Activated B cell treated with CpG ODN at 0.5 μM for 24 hours (primary cell): Measurements from ENCODE around the gene MYO16. TPM values are rescaled to one million over a fixed set of nuclear protein-coding genes. Genes with fewer than 3 reads are reported as not detected.

Experiments
- ATAC-seq: fragments of 200-7000 bp; cut with Tn5 transposase; one replicate; pipeline ENCODE4 v1.10.0; 2021; ENCODE audit warnings: low read depth, mild to moderate bottlenecking, moderate library complexity
- CTCF ChIA-PET: fragments of 350-600 bp; sonication (Branson Sonifier 250); formaldehyde crosslinking; loops from one replicate; lab custom pipeline; 2021; ENCODE audit warnings: antibody characterized with exemption; lab: Charles Lee
- POLR2A ChIA-PET: fragments of 350-600 bp; sonication (Branson Sonifier 250); formaldehyde crosslinking; loops from one replicate; lab custom pipeline; 2021; ENCODE audit warnings: antibody characterized with exemption; lab: Charles Lee
- DNase-seq: peaks from one replicate; pipeline ENCODE4 v3.0.0; 2022
- H3K27ac Mint-ChIP-seq: one replicate; pipeline ENCODE4 v1.8.0; 2020; ENCODE audit warnings: mixed read lengths
- H3K27me3 Mint-ChIP-seq: one replicate; pipeline ENCODE4 v1.8.0; 2021; ENCODE audit warnings: mixed read lengths
- H3K36me3 Mint-ChIP-seq: one replicate; pipeline ENCODE4 v1.8.0; 2021; ENCODE audit warnings: low read depth, mixed read lengths
- H3K4me1 Mint-ChIP-seq: one replicate; pipeline ENCODE4 v1.8.0; 2021; ENCODE audit warnings: mixed read lengths
- H3K4me3 Mint-ChIP-seq: one replicate; pipeline ENCODE4 v1.8.0; 2020; ENCODE audit warnings: mild to moderate bottlenecking, mixed read lengths
- H3K9me3 Mint-ChIP-seq: one replicate; pipeline ENCODE4 v1.8.0; 2020; ENCODE audit warnings: mixed read lengths
- intact Hi-C: fragments of 100-400 bp; cut with micrococcal nuclease; formaldehyde crosslinking; loops from one replicate; pipeline ENCODE4 v1.15.1; 2024
- total RNA-seq: library from RNA; stranded (reverse); gene quantifications from 2 replicates; pipeline ENCODE4 v1.2.3, GENCODE V29; 2022
- TF ChIP-seq, protein P1 (sequence below): fragments of 200-600 bp; IDR thresholded peaks from one replicate; pipeline ENCODE4 v1.8.0; 2022; ENCODE audit warnings: antibody characterized with exemption, mild to moderate bottlenecking

Gene MYO16
- total RNA-seq, 1 donor from 2014 or later: not detected

DNA sequence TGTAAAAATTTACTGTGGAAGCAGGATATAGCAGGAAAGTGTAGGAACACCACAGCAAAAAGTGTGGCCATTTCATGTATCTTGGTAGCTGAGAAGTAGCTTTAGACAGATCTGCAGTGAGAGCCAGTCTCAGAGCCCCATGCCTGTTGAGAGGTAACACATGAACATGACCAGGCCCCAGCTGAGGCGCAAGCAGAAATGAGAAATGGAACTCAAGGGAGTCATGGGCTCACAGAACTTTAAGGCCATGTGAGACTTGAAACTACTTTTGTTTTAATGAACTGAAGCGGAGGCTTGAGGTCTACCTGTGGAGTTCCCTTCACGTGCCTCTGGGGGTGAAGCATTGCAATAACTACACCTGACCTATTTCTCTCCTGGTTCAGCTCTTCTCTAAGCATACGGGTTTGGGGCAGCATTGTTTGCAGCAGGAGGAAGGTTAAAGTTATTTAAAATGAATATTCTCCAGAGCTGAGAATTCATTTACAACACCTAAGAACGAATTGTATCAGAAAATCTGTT, 3.3 kb downstream of the MYO16 start:
- no peak for ATAC-seq
- H3K4me1 Mint-ChIP-seq: no peaks in the 10 kb centered on the region
- TF ChIP-seq, protein P1, sequence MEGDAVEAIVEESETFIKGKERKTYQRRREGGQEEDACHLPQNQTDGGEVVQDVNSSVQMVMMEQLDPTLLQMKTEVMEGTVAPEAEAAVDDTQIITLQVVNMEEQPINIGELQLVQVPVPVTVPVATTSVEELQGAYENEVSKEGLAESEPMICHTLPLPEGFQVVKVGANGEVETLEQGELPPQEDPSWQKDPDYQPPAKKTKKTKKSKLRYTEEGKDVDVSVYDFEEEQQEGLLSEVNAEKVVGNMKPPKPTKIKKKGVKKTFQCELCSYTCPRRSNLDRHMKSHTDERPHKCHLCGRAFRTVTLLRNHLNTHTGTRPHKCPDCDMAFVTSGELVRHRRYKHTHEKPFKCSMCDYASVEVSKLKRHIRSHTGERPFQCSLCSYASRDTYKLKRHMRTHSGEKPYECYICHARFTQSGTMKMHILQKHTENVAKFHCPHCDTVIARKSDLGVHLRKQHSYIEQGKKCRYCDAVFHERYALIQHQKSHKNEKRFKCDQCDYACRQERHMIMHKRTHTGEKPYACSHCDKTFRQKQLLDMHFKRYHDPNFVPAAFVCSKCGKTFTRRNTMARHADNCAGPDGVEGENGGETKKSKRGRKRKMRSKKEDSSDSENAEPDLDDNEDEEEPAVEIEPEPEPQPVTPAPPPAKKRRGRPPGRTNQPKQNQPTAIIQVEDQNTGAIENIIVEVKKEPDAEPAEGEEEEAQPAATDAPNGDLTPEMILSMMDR: no peak
- no peaks in the 10 kb centered on the region for H3K36me3 Mint-ChIP-seq
- H3K27me3 Mint-ChIP-seq: no peaks in the 10 kb centered on the region
- DNase-seq: no peak
- H3K27ac Mint-ChIP-seq: no peak overlapping the region
- H3K4me3 Mint-ChIP-seq: no peak overlapping the region
- POLR2A ChIA-PET: no interaction called here
- intact Hi-C loops: no loop called here
- CTCF ChIA-PET: no interaction called here
- H3K9me3 Mint-ChIP-seq: peaks cover 2% of the 10 kb centered on the region

DNA sequence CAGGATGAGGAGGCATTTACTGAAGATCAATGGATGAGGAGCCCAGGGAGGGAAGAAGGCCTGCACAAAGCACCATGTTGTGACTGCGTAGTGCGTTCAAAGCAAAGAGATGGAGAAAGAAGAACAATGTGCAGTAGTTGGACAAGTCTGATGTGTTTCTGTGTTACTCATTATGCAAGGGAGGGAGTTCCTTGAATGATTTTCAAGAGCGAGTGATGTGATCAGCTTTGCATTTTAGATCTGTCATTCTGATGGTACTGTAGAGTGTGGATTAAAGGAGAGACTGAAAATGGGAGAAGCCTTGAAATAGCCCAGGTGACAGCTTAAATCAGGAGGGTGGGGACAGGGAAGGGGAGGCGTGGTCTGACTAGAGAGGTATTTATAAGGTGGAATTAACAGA, 9.5 kb downstream of the MYO16 start:
- intact Hi-C loops: no loop called here
- no peak overlapping the region for H3K27ac Mint-ChIP-seq
- POLR2A ChIA-PET: no interaction called here
- CTCF ChIA-PET: no interaction called here
- TF ChIP-seq, protein P1: no peak
- DNase-seq: no peak
- H3K9me3 Mint-ChIP-seq: peaks cover 2% of the 10 kb centered on the region
- H3K27me3 Mint-ChIP-seq: no peaks in the 10 kb centered on the region
- ATAC-seq: no peak
- no peaks in the 10 kb centered on the region for H3K36me3 Mint-ChIP-seq
- H3K4me3 Mint-ChIP-seq: no peak overlapping the region
- H3K4me1 Mint-ChIP-seq: no peaks in the 10 kb centered on the region

DNA sequence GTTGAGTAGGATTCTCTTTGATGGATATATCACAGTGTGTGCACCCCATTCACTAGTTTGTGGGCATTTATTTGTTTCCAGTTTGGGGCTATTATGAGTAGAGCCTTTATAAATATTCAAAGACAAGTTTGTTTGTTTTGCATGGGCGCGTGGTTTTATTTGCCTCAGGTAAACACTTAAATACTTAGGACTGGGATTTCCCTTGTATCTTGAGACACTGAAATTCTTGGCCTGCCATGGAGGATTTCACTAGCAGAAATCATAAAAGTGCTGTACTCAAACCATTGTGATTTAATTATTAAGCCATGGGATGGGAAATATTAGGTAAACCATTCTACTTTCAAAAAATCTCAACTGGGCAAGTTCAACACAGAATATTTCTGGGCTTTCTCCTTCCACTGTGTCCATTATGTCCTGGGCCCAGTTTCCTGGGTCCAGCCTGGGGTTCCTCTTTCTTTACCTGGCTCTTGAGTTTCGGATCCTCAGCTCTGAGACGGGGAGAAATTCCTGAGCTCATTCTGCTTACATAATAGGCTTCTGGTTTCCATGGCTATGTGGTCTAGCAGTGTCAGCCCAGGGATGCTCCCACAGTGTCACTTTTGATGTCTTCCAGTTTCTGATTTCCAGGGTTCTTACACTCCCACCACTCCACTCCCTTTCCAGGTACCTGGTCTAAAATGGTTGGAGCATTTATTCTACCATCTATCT, 14.4 kb downstream of the MYO16 start:
- H3K27me3 Mint-ChIP-seq: no peaks in the 10 kb centered on the region
- intact Hi-C loops: no loop called here
- POLR2A ChIA-PET: no interaction called here
- H3K9me3 Mint-ChIP-seq: peaks cover 2% of the 10 kb centered on the region
- TF ChIP-seq, protein P1: no peak
- no peak overlapping the region for H3K4me3 Mint-ChIP-seq
- ATAC-seq (no peak), DNase-seq (no peak)
- H3K27ac Mint-ChIP-seq: no peak overlapping the region
- no peaks in the 10 kb centered on the region for H3K36me3 Mint-ChIP-seq
- CTCF ChIA-PET: no interaction called here
- H3K4me1 Mint-ChIP-seq: no peaks in the 10 kb centered on the region

DNA sequence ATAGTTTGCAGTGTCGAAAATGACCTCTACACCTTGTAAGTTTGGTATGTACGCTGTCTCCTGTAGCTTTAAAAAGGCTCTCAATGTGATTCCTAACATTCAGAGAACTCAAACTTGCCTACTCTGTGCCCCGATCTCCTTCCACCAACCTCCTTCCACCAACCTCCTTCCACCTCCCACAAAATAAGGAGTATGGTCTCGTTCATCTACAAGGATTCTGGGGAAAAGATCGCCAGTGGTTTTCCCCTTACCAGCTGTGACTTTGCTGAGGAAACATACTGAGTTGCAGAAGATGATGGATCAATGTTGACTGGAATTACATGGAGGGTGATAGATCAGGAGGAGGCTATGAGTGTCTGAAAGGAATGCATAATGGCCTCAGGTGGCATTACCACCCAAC, 16.0 kb downstream of the MYO16 start:
- no peak for ATAC-seq
- POLR2A ChIA-PET: no interaction called here
- Mint-ChIP-seq H3K27me3 (no peaks in the 10 kb centered on the region), H3K9me3 (peaks cover 2% of the 10 kb centered on the region), H3K4me1 (no peaks in the 10 kb centered on the region), H3K36me3 (no peaks in the 10 kb centered on the region), H3K4me3 (no peak overlapping the region), H3K27ac (no peak overlapping the region)
- DNase-seq: no peak
- CTCF ChIA-PET: no interaction called here
- TF ChIP-seq, protein P1: no peak
- intact Hi-C loops: no loop called here

DNA sequence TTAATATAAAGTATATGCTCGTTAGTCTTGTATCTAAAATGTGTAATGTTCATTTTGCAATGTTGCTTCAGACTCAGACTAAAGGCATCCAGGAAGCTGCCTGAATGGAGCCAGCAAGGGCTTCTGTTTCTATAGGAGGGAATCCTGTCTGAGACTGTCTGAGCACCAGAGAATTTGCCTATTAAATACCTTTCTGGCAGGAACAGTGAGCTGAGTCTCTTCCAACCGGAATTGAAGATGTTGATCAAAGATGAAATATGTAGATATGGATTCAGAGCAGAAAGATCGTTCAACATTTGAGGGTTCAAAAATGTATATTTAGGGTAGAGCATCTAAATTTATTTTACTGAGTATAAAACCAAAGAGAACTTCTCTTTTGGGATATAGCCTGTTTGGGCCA, 20.9 kb downstream of the MYO16 start:
- ChIA-PET CTCF (no interaction called here), POLR2A (no interaction called here)
- Mint-ChIP-seq H3K27ac (no peak overlapping the region), H3K9me3 (peaks cover 1% of the 10 kb centered on the region), H3K4me3 (no peak overlapping the region), H3K4me1 (no peaks in the 10 kb centered on the region), H3K27me3 (no peaks in the 10 kb centered on the region), H3K36me3 (no peaks in the 10 kb centered on the region)
- ATAC-seq (no peak), DNase-seq (no peak)
- intact Hi-C loops: no loop called here
- TF ChIP-seq, protein P1: no peak
